Activated CD8-positive, alpha-beta memory T cell treated with anti-CD3 and anti-CD28 coated beads, Interleukin-2, amount 50 U/mL, for 24 hours (primary cell): ENCODE data around the gene CALHM1.
"Not testable (repeated sequence)": the region's sequence is repeated elsewhere in the genome, so short reads cannot be mapped to it uniquely, and the experiment has no call there.

Experiments used
- DNase-seq: peaks from one replicate; pipeline ENCODE4 v3.0.0-alpha.2; 2020; ENCODE audit errors: extremely low read depth

Gene CALHM1

GRCh38 chr10:103429647-103430046, 29.1 kb downstream of the CALHM1 start:
- DNase-seq: no peak

- DNase-seq: no peak
These were observed 29.6 kb downstream of the CALHM1 start for GRCh38 chr10:103428989-103429643.

- no peak for DNase-seq
These were observed 30.8 kb downstream of the CALHM1 start for GRCh38 chr10:103427866-103428265.

GRCh38 chr10:103423748-103424147, 35.0 kb downstream of the CALHM1 start:
- no peak for DNase-seq

GRCh38 chr10:103419101-103419500, 39.6 kb downstream of the CALHM1 start:
- no peak for DNase-seq

- DNase-seq: no peak
These were observed 41.1 kb downstream of the CALHM1 start for GRCh38 chr10:103417601-103418000.

GRCh38 chr10:103417148-103417469, 41.6 kb downstream of the CALHM1 start:
- DNase-seq: not testable (repeated sequence)

GRCh38 chr10:103416436-103417147, 42.1 kb downstream of the CALHM1 start:
- DNase-seq: no peak

GRCh38 chr10:103415581-103415980, 43.1 kb downstream of the CALHM1 start:
- DNase-seq: no peak

- DNase-seq: no peak
These were observed 45.1 kb downstream of the CALHM1 start for GRCh38 chr10:103413564-103413963.
